Measurements from ENCODE around the gene CCDC92.

- TF ChIP-seq CTCF (IDR thresholded peaks at IDR 0.05; ENCODE audit: low read depth, low read length, poor library complexity, severe bottlenecking) (no peak), EZH2phosphoT487 (IDR thresholded peaks at IDR 0.05; ENCODE audit: borderline replicate concordance, low read length) (no peak)
Observed at GRCh38 chr12:123987022-123987421, 14.4 kb upstream of the CCDC92 start.
